ENCODE measurements around the gene DNAJC8.

GRCh38 chr1:28266920-28267322 is 34.1 kb upstream of the DNAJC8 start:
- no peak for TF ChIP-seq CTCF (IDR thresholded peaks at IDR 0.05)
- no peak for TF ChIP-seq POLR2A (IDR thresholded peaks at IDR 0.05)

Measured in tibial nerve (tissue), 3 donors.